HG03196 (cell line): ENCODE results near the gene GRIN1.
"Not testable (repeated sequence)": the region's sequence is repeated elsewhere in the genome, so short reads cannot be mapped to it uniquely, and the experiment has no call there.

Experiments used
- ATAC-seq: cut with Tn5 transposase; IDR thresholded peaks from one replicate; pipeline ENCODE4 v1.9.1; 2021; ENCODE audit not compliant: unreplicated experiment

Gene GRIN1

GRCh38 chr9:137127301-137128157 lies 11.4 kb upstream of the GRIN1 start:
- ATAC-seq: no peak

DNA sequence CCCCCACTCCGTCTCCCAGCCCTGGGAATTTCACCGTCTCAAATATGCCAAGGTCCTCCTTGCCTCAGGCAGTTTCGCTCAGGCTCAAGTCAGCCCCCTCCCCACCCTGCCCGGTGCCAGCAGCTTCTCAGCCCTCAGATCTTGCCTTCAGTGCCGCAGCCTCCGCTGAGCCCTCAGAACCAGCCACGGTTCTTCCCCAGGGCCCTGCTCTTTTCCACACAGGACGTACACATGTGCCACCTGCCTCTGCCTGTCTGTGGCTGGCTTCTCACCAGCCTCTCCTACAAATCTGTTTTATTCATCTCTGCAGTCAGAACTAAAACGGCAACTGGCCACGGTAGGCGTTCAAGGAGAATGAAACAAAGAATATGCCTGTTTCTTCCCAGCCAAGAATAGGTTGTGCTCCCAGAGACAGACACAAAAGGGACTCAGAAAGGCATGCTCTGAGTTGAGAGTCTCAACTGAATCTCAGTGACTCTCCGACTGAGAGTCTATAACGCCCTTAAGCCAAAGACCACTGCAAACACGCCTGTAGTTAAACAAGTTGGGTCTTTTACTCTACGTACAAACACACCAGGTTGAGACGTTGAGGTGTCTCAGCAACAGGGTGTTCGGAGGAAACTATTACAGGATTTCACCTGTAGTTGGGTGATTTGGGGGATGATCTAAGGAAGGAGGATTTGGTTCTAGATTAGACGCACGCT lies 10.6 kb upstream of the GRIN1 start:
- ATAC-seq: no peak

DNA sequence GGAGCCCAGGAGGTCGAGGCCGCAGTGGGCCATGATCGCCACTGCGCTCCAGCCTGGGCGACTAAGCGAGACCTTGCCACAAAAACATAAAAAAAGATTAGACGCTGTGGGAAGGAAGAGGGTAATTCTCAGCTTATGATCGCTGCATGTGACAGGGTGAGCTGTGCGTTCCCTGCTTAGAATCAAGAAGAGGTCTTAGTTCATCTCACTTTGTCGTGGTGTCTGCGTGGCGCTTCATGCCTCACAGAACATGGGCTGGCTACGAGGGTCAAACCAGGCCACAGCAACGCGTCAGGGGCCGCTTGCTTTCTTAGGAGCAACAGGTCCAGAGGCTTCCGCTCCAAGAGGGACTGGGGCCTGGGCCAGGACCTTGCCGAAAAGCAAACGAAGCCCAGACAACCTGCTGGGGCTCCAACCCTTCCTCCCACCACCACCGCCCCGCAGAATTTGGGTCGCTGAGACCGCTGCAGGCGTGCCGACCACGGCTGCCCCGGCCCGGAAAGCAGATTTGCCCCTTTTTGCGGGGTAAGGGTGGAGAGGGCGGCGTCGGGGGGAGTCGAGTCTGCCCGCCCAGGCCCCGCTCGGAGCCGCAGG lies 10.0 kb upstream of the GRIN1 start:
- ATAC-seq: peak; percentile 8

DNA sequence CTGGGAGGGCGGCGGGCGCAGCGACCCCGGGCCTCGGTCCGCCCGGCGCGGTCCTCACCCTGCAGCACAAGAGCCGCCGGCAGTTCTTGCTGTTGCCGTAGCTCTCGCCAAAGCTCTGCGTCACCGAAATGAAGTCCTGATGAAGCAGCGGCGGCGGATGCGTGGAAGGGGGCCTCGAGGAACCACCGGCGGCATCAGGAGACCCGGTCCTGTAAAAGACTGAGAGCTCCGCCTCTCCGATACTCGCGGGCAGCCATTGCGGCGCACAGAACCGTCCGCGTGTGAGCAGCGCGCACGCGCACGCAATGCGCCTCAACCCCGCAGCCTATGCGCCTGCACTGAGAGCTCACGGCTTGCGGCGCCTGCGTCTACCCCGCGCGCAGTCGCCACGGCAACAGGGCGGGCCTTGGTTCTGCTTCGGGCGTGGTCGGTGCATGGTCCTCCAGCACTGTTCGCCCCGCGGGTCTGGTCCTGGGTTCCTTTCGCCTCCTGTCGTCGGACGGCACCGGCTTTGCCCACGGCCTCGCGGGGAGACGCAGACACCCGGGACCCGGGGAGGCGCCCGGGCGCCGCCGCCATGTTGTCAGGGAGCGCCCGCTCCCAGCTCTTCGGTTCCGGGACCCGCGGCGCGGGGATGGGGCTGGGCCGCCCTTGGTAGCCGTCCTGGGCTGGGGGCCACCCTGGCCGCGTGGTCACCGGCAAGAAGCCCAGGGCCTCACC lies 9.3 kb upstream of the GRIN1 start:
- peak; percentile 75 for ATAC-seq

GRCh38 chr9:137130176-137130755 lies 8.7 kb upstream of the GRIN1 start:
- peak; percentile 3 for ATAC-seq

- ATAC-seq: no peak
Measured at GRCh38 chr9:137134191-137134590, 4.8 kb upstream of the GRIN1 start.

GRCh38 chr9:137135154-137135553 lies 3.8 kb upstream of the GRIN1 start:
- not testable (repeated sequence) for ATAC-seq

- ATAC-seq: no peak
Measured at GRCh38 chr9:137136261-137136880, 2.6 kb upstream of the GRIN1 start.

GRCh38 chr9:137136881-137137607 lies 1.9 kb upstream of the GRIN1 start:
- no peak for ATAC-seq

DNA sequence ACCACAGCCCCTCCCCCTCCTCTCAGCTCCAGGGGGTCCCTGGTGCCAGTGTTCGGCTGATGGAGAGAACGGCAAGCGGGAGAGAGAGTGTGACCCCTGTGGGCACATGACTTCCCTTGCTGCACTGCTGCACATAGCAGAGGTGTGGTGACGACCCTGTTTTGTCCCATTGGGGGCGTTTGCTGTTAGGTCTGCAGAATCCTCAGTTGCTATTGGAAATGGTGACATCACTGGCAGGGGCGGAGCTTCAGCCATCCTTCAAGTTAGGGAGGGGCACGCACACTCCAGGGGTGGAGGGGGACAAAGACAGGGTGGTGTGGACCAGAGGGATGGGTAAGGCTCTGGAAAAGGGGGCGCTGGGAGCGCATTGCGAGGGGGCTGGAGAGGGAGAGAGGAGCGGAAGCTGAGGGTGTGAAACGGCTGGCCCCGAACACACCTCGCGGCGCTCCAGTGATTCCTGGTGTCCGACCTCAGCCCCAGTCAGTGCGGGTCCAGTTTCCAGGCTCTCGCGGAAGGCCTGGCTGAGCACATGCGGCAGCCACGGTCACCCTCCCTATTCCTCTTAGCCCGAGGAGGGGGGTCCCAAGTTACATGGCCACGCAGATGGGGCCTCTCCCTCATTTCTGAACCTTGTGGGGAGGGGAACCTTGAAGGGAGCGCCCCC lies 764 bp upstream of the GRIN1 start:
- no peak for ATAC-seq

DNA sequence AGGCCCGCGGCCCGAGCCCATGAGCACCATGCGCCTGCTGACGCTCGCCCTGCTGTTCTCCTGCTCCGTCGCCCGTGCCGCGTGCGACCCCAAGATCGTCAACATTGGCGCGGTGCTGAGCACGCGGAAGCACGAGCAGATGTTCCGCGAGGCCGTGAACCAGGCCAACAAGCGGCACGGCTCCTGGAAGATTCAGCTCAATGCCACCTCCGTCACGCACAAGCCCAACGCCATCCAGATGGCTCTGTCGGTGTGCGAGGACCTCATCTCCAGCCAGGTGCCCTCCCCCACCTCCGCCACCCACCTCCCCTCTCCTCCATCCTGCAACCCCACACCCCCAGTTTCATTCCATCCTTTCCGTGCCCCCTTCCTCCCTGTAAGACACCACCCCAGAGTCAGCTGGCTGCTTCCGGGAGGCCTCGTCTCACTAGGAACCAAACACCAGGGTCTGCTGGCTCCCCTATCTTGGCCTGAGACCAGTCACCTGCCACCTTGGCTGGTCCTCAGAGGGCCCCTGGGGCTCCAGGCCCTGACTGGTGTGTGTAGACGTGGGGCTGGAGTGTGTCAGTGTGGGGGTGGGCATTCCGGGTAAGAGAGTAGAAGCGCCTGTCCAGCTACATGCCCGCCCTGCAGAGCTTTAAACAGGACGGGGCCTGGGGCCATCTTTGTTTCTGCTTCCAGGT lies 655 bp downstream of the GRIN1 start:
- ATAC-seq: no peak

DNA sequence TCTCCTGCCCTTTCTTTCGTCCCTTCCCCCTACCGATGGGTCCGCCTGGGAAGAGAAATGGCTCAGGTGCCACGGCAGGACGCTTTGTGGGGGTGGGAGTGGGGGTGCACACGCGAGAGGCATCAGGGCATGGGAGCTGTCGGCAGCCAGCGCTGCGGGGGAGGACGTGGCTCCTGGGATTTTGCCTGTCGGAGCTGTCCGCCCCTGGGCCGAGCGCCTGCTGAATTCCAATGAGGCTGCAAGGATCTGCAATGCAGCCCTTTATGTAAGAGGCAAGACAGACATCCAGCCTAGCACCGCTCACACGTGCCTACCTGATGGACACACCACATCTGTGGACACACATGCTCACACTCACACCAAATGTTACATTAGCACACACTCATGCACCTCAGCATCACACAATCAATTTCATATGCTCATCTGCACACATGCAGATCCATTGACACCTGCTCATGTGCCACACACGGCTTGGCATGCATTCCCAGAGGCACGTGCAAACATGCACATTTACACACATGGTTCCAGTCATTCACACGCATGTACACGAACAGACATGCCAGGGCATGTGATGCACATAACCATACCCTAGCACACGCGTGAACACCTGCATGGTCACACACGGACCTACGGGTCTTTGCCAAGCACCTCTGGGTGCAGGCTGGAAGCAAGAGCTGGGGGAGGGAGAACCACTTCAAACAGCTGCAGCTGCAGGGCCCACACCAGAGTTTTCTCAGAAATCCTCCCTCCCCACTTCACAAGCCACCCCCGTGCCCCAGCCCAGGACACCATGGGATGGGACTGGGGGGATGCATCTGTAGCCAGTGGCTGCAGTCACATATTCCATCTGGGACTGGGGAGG lies 1.4 kb downstream of the GRIN1 start:
- ATAC-seq: no peak

- ATAC-seq: no peak
Measured at GRCh38 chr9:137141050-137141810, 2.3 kb downstream of the GRIN1 start.

- no peak for ATAC-seq
Measured at GRCh38 chr9:137141976-137142936, 3.3 kb downstream of the GRIN1 start.

DNA sequence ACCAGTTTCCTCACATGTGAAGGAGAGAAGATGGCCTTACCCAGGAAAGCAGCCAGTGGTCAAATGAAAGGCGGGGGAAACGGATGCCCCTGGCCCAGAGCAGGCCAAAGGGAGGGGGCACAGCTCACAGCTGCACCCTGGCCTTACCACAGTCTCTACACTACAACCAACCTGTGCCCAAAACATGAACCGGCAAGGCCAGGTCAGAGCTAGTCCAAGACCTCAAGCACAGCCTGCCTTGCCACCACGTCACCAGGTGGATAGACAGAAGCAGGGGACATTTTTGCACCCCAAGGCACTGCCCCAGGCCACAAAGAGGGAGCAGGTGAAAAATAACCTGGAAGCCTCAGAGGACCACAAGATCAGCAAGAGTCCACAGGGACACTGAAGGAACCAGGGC lies 4.5 kb downstream of the GRIN1 start:
- no peak for ATAC-seq
